ENCODE data around the gene HM13. TPM values are rescaled to one million over a fixed set of nuclear protein-coding genes. Genes with fewer than 3 reads are reported as not detected.

HM13 gene
- total and polyA plus RNA-seq, 12 donors = 27.5 to 102 (median 34.9) TPM

DNA sequence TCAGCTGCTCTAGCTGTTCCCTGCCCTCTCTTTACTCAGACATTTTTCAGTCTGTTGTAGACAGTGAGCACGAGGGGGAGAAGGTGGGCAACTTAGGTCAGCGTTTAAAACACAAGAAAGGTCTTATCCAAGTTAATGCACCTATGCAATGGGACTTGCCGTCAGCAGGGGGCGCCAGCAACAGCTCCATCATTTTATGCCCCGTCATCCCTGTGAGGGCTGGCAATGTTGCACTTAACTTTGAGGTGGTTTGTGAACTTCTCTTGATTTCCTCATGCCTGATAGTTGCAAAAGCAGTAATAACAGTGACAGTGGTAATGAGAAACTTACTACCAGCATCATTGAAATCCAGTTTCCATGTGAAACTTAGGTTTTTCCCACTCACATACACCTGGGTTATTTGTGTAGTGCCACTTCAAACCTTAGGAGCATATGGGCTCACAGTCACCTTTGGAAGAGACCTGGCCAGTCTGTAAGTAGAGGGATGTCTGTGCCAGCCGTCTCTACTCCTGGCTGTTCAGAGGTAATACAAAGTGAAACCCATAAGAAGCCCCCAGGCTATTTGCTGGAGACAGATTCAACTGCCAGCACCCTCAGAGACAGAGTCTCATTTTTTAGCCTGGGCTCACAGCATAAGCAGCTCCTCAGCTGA lies 46.0 kb downstream of the HM13 start:
- intact Hi-C loops (cut with DNase I) = loop anchor here in 7 of 10 donors (2.0 to 10.0 kb wide), 5 partner anchors 52 to 165 kb away; partner anchors contain the start of gene BCL2L1 (in 4 of the 7)
- ATAC-seq (peak in 6 of 8 donors; percentile 17 to 39 (median 23)), DNase-seq (peak; percentile 57 to 66)
- Histone ChIP-seq H3K9me3 (no peaks in the 10 kb centered on the region), H3K27ac (peak overlapping the region in 2 of 10 donors; percentile 50 to 72), H3K36me3 (peaks cover 0 to 92% (median 20%) of the 10 kb centered on the region in 9 donors), H3K4me1 (peaks cover 0 to 27% (median 5%) of the 10 kb centered on the region in 9 donors), H3K27me3 (no peaks in the 10 kb centered on the region), H3K4me3 (no peak overlapping the region)
- WGBS, 2 donors = 28 to 30% methylated on average over 6 of the region's 6 CpGs
- TF ChIP-seq, protein P1, sequence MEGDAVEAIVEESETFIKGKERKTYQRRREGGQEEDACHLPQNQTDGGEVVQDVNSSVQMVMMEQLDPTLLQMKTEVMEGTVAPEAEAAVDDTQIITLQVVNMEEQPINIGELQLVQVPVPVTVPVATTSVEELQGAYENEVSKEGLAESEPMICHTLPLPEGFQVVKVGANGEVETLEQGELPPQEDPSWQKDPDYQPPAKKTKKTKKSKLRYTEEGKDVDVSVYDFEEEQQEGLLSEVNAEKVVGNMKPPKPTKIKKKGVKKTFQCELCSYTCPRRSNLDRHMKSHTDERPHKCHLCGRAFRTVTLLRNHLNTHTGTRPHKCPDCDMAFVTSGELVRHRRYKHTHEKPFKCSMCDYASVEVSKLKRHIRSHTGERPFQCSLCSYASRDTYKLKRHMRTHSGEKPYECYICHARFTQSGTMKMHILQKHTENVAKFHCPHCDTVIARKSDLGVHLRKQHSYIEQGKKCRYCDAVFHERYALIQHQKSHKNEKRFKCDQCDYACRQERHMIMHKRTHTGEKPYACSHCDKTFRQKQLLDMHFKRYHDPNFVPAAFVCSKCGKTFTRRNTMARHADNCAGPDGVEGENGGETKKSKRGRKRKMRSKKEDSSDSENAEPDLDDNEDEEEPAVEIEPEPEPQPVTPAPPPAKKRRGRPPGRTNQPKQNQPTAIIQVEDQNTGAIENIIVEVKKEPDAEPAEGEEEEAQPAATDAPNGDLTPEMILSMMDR (IDR thresholded peaks at IDR 0.05) = peak; percentile 76 to 91 (median 86)

DNA sequence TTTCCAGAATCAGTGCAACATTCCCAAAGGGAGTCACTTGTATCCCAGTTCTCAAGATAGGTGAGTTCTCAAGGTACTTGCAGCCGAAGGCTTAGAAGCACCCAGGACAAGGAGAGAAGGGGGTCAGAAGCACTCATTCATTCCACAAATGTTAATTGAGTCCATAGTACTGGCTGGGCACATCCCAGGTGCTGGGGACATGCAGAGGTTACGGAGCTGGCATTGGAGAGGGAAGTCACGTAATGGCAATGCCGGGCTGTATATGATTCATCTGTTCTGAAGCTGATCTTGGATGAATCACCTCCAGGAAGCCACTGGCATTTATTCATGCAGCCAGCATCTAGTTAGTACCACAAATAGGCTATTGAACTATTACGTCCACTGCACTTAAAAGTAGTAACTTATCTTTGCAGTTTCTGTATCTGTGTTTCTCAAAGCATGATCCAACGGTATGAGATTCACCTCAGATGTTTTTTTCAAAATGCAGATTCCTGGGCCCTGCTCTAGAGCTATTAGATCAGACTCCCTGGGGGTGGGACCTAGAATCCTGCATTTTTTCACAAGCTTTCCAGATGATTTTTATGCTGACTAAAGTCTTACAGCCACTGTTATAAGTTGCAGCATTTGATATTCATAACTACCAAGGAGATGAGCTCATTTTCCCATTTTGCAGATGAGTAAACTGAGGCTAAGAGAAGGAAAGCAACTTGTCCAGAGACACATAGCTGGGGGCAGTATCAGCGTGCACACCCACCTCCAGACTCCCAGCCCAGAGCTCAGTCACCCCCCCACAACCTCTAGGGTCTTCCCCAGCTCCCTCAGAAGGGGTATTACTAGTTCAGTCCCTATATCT lies 46.7 kb downstream of the HM13 start:
- intact Hi-C loops (cut with DNase I) = loop anchor here in 7 of 10 donors (2.0 to 10.0 kb wide), 5 partner anchors 51 to 164 kb away; partner anchors contain the start of gene BCL2L1 (in 4 of the 7)
- Histone ChIP-seq H3K4me1 (peaks cover 0 to 27% (median 5%) of the 10 kb centered on the region in 9 donors), H3K27me3 (no peaks in the 10 kb centered on the region), H3K27ac (peak overlapping the region in 2 of 10 donors; percentile 50 to 72), H3K36me3 (peaks cover 0 to 92% (median 20%) of the 10 kb centered on the region in 9 donors), H3K4me3 (no peak overlapping the region), H3K9me3 (no peaks in the 10 kb centered on the region)
- peak in 2 of 8 donors; percentile 27 to 48 for ATAC-seq
- WGBS, 2 donors = 80 to 81% methylated on average over 7 of the region's 7 CpGs
- no peak for DNase-seq
- TF ChIP-seq, protein P1 (IDR thresholded peaks at IDR 0.05) = no peak

DNA sequence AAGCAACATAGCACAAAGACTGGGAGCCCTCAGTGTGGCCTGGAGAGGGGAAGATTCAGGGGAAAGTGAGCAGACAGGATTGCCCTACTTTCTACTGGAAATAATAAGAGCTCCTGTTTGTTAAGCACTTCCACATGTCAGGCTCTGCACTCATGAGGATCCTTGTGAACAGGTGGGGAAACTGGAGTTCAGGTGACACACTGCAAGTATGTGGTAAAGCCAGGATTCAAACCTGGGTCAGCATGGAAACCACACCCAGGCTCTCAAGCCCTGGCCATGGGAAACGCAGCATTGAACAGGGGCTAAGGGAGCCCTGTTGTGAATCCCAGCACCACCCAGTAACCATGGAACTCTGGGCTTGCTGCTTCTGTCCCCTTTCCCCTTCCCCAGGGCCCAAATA lies 48.0 kb downstream of the HM13 start:
- H3K36me3 ChIP-seq = peaks cover 0 to 94% (median 23%) of the 10 kb centered on the region in 9 donors
- peak overlapping the region in 1 of 10 donors; percentile 26 for H3K27ac ChIP-seq
- H3K4me1 ChIP-seq = peaks cover 0 to 26% (median 5%) of the 10 kb centered on the region in 9 donors
- H3K4me3 ChIP-seq = no peak overlapping the region
- DNase-seq (no peak), ATAC-seq (no peak)
- intact Hi-C loops (cut with DNase I) = loop anchor here in 7 of 10 donors (2.0 to 10.0 kb wide), 5 partner anchors 50 to 163 kb away; partner anchors contain the start of gene BCL2L1 (in 4 of the 7)
- H3K9me3 ChIP-seq = no peaks in the 10 kb centered on the region
- 76 to 82% methylated on average over 1 of the region's 1 CpG for WGBS, 2 donors
- no peaks in the 10 kb centered on the region for H3K27me3 ChIP-seq
- TF ChIP-seq, protein P1 (IDR thresholded peaks at IDR 0.05) = no peak

DNA sequence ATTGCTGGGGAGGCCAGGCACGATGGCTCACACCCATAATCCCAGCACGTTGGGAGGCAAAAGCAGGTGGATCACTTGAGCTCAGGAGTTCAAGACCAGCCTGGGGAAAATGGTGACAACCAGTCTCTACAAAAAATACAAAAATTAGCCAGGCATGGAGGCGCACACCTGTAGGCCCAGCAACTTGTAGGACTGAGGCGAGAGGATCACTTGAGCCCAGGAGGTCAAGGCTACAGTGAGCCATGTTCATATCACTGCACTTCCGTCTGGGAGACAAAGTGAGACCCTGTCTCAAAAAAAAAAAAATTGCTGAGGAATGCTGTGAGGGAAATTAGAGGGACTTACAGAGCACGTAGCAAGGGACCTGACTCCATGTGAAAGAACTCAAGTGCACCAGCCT lies 50.0 kb downstream of the HM13 start:
- DNase-seq = no peak
- TF ChIP-seq, protein P1 (IDR thresholded peaks at IDR 0.05) = no peak
- ATAC-seq = no peak
- Histone ChIP-seq H3K4me1 (peaks cover 0 to 37% (median 14%) of the 10 kb centered on the region in 9 donors), H3K9me3 (no peaks in the 10 kb centered on the region), H3K4me3 (no peak overlapping the region), H3K27me3 (no peaks in the 10 kb centered on the region), H3K36me3 (peaks cover 0 to 95% (median 23%) of the 10 kb centered on the region in 9 donors), H3K27ac (no peak overlapping the region)
- WGBS, 2 donors = 91 to 94% methylated on average over 6 of the region's 6 CpGs
- intact Hi-C loops (cut with DNase I) = loop anchor here in 6 of 10 donors (5.0 to 10.0 kb wide), 4 partner anchors 48 to 161 kb away; partner anchors contain the start of gene BCL2L1 (in 4 of the 6)
